H1 (cell line): ENCODE results near the gene LDLRAD3. TPM values are rescaled to one million over a fixed set of nuclear protein-coding genes. Genes with fewer than 3 reads are reported as not detected.

Source experiments
- CTCF ChIA-PET: fragments of 300-600 bp; sonication (Branson Sonifier 250); formaldehyde crosslinking; loops from one replicate; lab custom pipeline; 2021; ENCODE audit not compliant: partially characterized antibody; lab: Charles Lee
- POLR2A ChIA-PET: fragments of 300-600 bp; sonication (Branson Sonifier 250); formaldehyde crosslinking; loops from one replicate; lab custom pipeline; 2021; ENCODE audit warnings: inconsistent platforms; ENCODE audit not compliant: partially characterized antibody; lab: Charles Lee
- DNase-seq, 2 experiments: peaks; one replicate each; pipeline versions ENCODE4 v3.0.0 to v3.0.0-alpha.2; 2010 to 2022; ENCODE audit warnings: low spot score in 2 of 2, low read depth in 1 of 2, mixed read lengths in 1 of 2
- FAIRE-seq: peaks from 2 replicates; lab custom pipeline; 2011; peaks lifted over from hg19 to GRCh38; lab: Jason Lieb, UNC
- H2AFZ ChIP-seq: 2 replicates; pipeline ENCODE4 v1.8.1; 2012; ENCODE audit warnings: low read length, inconsistent platforms
- H2AK5ac ChIP-seq: 2 replicates; pipeline ENCODE4 v1.6.1; 2013; ENCODE audit warnings: low read depth, low read length
- H2BK120ac ChIP-seq: replicated peaks from 2 replicates; pipeline ENCODE3; 2013; ENCODE audit warnings: low read depth, low read length, inconsistent platforms
- H2BK12ac ChIP-seq: 2 replicates; pipeline ENCODE4 v1.6.1; 2013; ENCODE audit warnings: low read depth, low read length
- H2BK15ac ChIP-seq: 2 replicates; pipeline ENCODE4 v1.6.1; 2013; ENCODE audit warnings: low read length
- H2BK20ac ChIP-seq: 2 replicates; pipeline ENCODE4 v1.6.1; 2013; ENCODE audit warnings: low read length
- H2BK5ac ChIP-seq: 2 replicates; pipeline ENCODE4 v1.6.1; 2013; ENCODE audit warnings: low read depth, low read length
- H3K14ac ChIP-seq: 2 replicates; pipeline ENCODE4 v1.6.1; 2013; ENCODE audit warnings: inconsistent platforms; ENCODE audit not compliant: insufficient read length
- H3K18ac ChIP-seq: 2 replicates; pipeline ENCODE4 v1.6.1; 2013; ENCODE audit warnings: low read length; ENCODE audit errors: extremely low read depth
- H3K23ac ChIP-seq: 2 replicates; pipeline ENCODE4 v1.6.1; 2013; ENCODE audit warnings: inconsistent platforms; ENCODE audit not compliant: insufficient read length
- H3K23me2 ChIP-seq: 2 replicates; pipeline ENCODE4 v1.6.1; 2013; ENCODE audit warnings: low read depth, low read length
- H3K27ac ChIP-seq: 2 replicates; pipeline ENCODE4 v1.6.1; 2011; ENCODE audit warnings: low read depth, low read length, inconsistent platforms
- H3K27me3 ChIP-seq, 4 experiments: replicated peaks in 1 of 4; 1 replicate in 1 of 4; 2 replicates in 3 of 4; pipeline versions ENCODE4 v1.6.1 to v1.8.1; 2011 to 2013; ENCODE audit warnings: low read length in 3 of 4, mild to moderate bottlenecking in 3 of 4, inconsistent platforms in 2 of 4, mixed read lengths in 2 of 4, moderate library complexity in 1 of 4; ENCODE audit not compliant: control insufficient read depth in 3 of 4, insufficient read depth in 3 of 4; ENCODE audit errors: extremely low read depth in 1 of 4
- H3K36me3 ChIP-seq, 4 experiments: 2 replicates each; pipeline versions ENCODE4 v1.6.1 to v1.8.1; 2011 to 2013; ENCODE audit warnings: mild to moderate bottlenecking in 4 of 4, low read length in 3 of 4, moderate library complexity in 2 of 4, control low read depth in 1 of 4, inconsistent platforms in 1 of 4; ENCODE audit not compliant: insufficient read depth in 4 of 4, control insufficient read depth in 2 of 4
- H3K4ac ChIP-seq: replicated peaks from 2 replicates; pipeline ENCODE3; 2013; ENCODE audit warnings: low read length, low read depth, mixed read lengths, inconsistent platforms; ENCODE audit not compliant: insufficient read length
- H3K4me1 ChIP-seq, 4 experiments: replicated peaks in 1 of 4; 1 replicate in 1 of 4; 2 replicates in 3 of 4; pipeline versions ENCODE4 v1.6.1 to v1.8.1; 2011 to 2013; ENCODE audit warnings: low read length in 3 of 4, inconsistent platforms in 2 of 4, mixed read lengths in 1 of 4; ENCODE audit not compliant: insufficient read depth in 4 of 4, control insufficient read depth in 3 of 4
- H3K4me2 ChIP-seq, 2 experiments: 2 replicates each; pipeline versions ENCODE4 v1.6.1 to v1.8.1; 2011 to 2013; ENCODE audit warnings: low read depth in 2 of 2, low read length in 2 of 2, control low read depth in 1 of 2, inconsistent platforms in 1 of 2, mild to moderate bottlenecking in 1 of 2; ENCODE audit not compliant: insufficient read depth in 1 of 2
- H3K4me3 ChIP-seq, 4 experiments: fragments of 200-600, 300-600 bp in 1 of 4; sonication (generic), shearing (Covaris generic), sonication (Bioruptor Twin) in 1 of 4; 2 replicates each; pipeline versions ENCODE4 v1.5.1 to v1.8.1; 2011 to 2016; ENCODE audit warnings: low read length in 4 of 4, low read depth in 3 of 4, control low read depth in 2 of 4, inconsistent platforms in 2 of 4, mild to moderate bottlenecking in 2 of 4, mixed read lengths in 1 of 4, moderate library complexity in 1 of 4; ENCODE audit not compliant: insufficient read depth in 2 of 4; ENCODE audit errors: extremely low read depth in 1 of 4
- H3K56ac ChIP-seq: replicated peaks from 2 replicates; pipeline ENCODE3; 2013; ENCODE audit warnings: low read depth, mild to moderate bottlenecking, mixed read lengths, low read length, inconsistent platforms; ENCODE audit not compliant: insufficient read length
- H3K79me1 ChIP-seq: 2 replicates; pipeline ENCODE4 v1.6.1; 2013; ENCODE audit warnings: low read depth, low read length, control low read depth
- H3K79me2 ChIP-seq, 2 experiments: 2 replicates each; pipeline versions ENCODE4 v1.6.1 to v1.8.1; 2012 to 2013; ENCODE audit warnings: low read length in 2 of 2, mild to moderate bottlenecking in 2 of 2, inconsistent platforms in 1 of 2; ENCODE audit not compliant: insufficient read depth in 2 of 2, control insufficient read depth in 1 of 2
- H3K9ac ChIP-seq, 4 experiments: replicated peaks in 1 of 4; 1 replicate in 1 of 4; 2 replicates in 3 of 4; pipeline versions ENCODE4 v1.6.1 to v1.8.1; 2011 to 2013; ENCODE audit warnings: low read depth in 3 of 4, low read length in 3 of 4, control low read depth in 2 of 4, mild to moderate bottlenecking in 2 of 4, moderate library complexity in 2 of 4, inconsistent platforms in 1 of 4; ENCODE audit errors: extremely low read depth in 1 of 4
- H3K9me3 ChIP-seq, 2 experiments: 2 replicates each; pipeline versions ENCODE4 v1.6.1 to v1.8.1; 2012 to 2013; ENCODE audit warnings: mild to moderate bottlenecking in 2 of 2, moderate library complexity in 2 of 2, control low read depth in 1 of 2, inconsistent platforms in 1 of 2, low read depth in 1 of 2, low read length in 1 of 2, mixed read lengths in 1 of 2; ENCODE audit not compliant: insufficient read depth in 2 of 2
- H4K20me1 ChIP-seq, 2 experiments: replicated peaks in 1 of 2; 2 replicates each; pipeline versions ENCODE3 to v1.8.1; 2011 to 2013; ENCODE audit warnings: inconsistent platforms in 2 of 2, low read length in 2 of 2, mild to moderate bottlenecking in 1 of 2; ENCODE audit not compliant: insufficient read depth in 2 of 2, control insufficient read depth in 1 of 2
- H4K5ac ChIP-seq: 2 replicates; pipeline ENCODE4 v1.6.1; 2013; ENCODE audit warnings: low read length, low read depth, mixed read lengths, inconsistent platforms; ENCODE audit not compliant: insufficient read length
- H4K8ac ChIP-seq: 2 replicates; pipeline ENCODE4 v1.8.0; 2013; ENCODE audit warnings: mild to moderate bottlenecking, moderate library complexity, low read length, inconsistent platforms; ENCODE audit not compliant: insufficient read depth; ENCODE audit errors: extremely low read depth
- H4K91ac ChIP-seq: replicated peaks from 2 replicates; pipeline ENCODE3; 2013; ENCODE audit warnings: low read length, mixed read lengths, inconsistent platforms; ENCODE audit not compliant: insufficient read length
- EP300 ChIP-seq, 2 experiments: IDR thresholded peaks; 1 replicate in 1 of 2; 2 replicates in 1 of 2; pipeline ENCODE4 v1.6.1; 2011 to 2012; ENCODE audit warnings: low read depth in 2 of 2, low read length in 2 of 2, mild to moderate bottlenecking in 2 of 2, borderline replicate concordance in 1 of 2, inconsistent platforms in 1 of 2, moderate library complexity in 1 of 2
- NRF1 ChIP-seq: IDR thresholded peaks from 2 replicates; pipeline ENCODE4 v1.6.1; 2011; ENCODE audit warnings: mild to moderate bottlenecking, low read depth, low read length, improper control_type of control experiment
- WGBS, 2 experiments: shearing (Covaris generic) in 1 of 2; methylation state at CpG; one replicate each; pipeline versions ENCODE4 v1.1.6 to v1.1.7; 2013 to 2015; ENCODE audit warnings: low lambda C conversion rate in 2 of 2, mixed read lengths in 2 of 2, inconsistent platforms in 1 of 2, low coverage in 1 of 2, missing lambda C conversion rate in 1 of 2; ENCODE audit not compliant: insufficient replicate concordance in 2 of 2, insufficient coverage in 1 of 2, insufficient read length in 1 of 2; ENCODE audit errors: extremely low coverage in 1 of 2, missing lambda C conversion rate in 1 of 2; 5-methylcytosine and 5-hydroxymethylcytosine counted together
- polyA plus RNA-seq, 7 experiments: library from polyadenylated mRNA; depleted of rRNA in 3 of 7; stranded (reverse) in 5 of 7; unstranded in 2 of 7; fragments of >200 nt in 5 of 7; fragments of 200-250 nt in 2 of 7; gene quantifications; 1 replicate in 5 of 7; 2 replicates in 1 of 7; 4 replicates in 1 of 7; pipeline versions ENCODE4 v1.2.1 to v1.2.3, GENCODE V29; 2011 to 2013; ENCODE audit warnings: missing spikeins in 2 of 7, mixed read lengths in 2 of 7
- total RNA-seq: library from RNA; stranded (reverse); fragmentation: NEBNext Ultra II Directional; extraction: Animal tissue kit (Norgen Biotek cat#: 25700); gene quantifications from 2 replicates; pipeline ENCODE4 v1.2.1, GENCODE V29; 2021

Gene LDLRAD3
- total and polyA plus RNA-seq, 2 of the 8 experiments (the other 6 are each of a cell fraction or from before 2014, with no cell fraction given): 18.6 to 22.8 TPM

DNA sequence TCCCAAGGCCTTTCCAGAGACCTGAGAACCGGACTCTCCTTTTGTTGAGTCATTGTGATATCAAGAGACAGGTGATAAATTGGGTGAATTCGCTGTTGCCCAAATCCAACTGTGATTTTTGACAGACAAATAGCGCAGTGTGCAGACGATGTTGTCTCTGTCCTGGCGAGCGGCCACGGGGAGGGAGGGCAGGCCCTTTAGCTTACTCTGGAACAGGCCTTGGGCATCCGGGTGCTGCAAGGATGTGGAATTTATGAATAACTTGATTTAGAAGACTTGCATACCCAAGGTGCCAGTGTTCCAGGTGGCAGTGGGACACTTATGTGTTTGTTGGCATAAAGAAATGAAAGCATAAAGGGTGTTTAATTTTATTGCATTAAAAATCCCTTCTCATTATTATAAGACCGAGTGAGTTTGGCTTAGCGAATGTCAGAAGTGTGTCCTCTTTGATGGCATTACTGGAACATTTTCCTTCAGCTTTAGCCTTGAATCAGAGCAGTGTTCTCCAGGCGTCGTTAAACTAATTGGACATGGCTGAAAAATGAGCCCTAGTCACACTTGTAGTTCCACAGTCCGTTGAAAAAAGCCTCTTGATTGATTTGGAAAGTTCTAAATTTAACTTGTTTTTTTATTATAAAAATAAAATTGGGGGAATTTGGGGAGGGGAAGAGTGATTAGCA is 9.4 kb downstream of the LDLRAD3 start:
- no peaks in the 10 kb centered on the region; a peak in 1 of 8 replicates for H3K36me3 ChIP-seq
- no peak overlapping the region for H2BK12ac ChIP-seq
- ChIA-PET POLR2A (interaction anchor here (1.0 to 1.7 kb wide), 3 partner anchors 9 to 66 kb away, joined by 3 to 6 read pairs (median 3); partner anchors contain the start of gene LDLRAD3), CTCF (interaction anchor here (1.0 to 2.3 kb wide), 5 partner anchors 16 to 236 kb away, joined by 3 to 5 read pairs (median 3); no protein-coding TSS in a partner anchor)
- no peak overlapping the region for H2BK20ac ChIP-seq
- no peak overlapping the region for H3K4me2 ChIP-seq
- H4K8ac ChIP-seq: no peak overlapping the region
- H2BK5ac ChIP-seq: no peak overlapping the region
- H3K14ac ChIP-seq: no peak overlapping the region
- WGBS, 2 experiments: 88% methylated on average over 13 of the region's 13 CpGs; no CpG with 5 or more reads in 1 of the 2 experiments
- no peak overlapping the region for H2BK120ac ChIP-seq
- H3K4me1 ChIP-seq: peaks cover 0 to 7% (median 2%) of the 10 kb centered on the region in 4 experiments; a peak in 3 of 7 replicates
- no peak overlapping the region for H3K9ac ChIP-seq
- peaks cover 0 to 1% (median 0%) of the 10 kb centered on the region in 4 experiments; a peak in 1 of 7 replicates for H3K27me3 ChIP-seq
- H3K56ac ChIP-seq: no peak overlapping the region
- no peak overlapping the region for H4K91ac ChIP-seq
- DNase-seq (no peak), FAIRE-seq (no peak)
- H4K5ac ChIP-seq: no peak overlapping the region
- peaks cover 21 to 89% of the 10 kb centered on the region in 2 experiments for H3K79me2 ChIP-seq
- no peak overlapping the region for H3K18ac ChIP-seq
- H2AFZ ChIP-seq: no peak overlapping the region
- H3K23ac ChIP-seq: no peak overlapping the region
- peaks cover 5 to 13% of the 10 kb centered on the region in 2 experiments for H4K20me1 ChIP-seq
- H3K27ac ChIP-seq: no peak overlapping the region
- no peaks in the 10 kb centered on the region for H3K9me3 ChIP-seq
- H3K79me1 ChIP-seq: peaks cover 15% of the 10 kb centered on the region
- no peak overlapping the region for H2AK5ac ChIP-seq
- no peak overlapping the region for H3K4ac ChIP-seq
- no peaks in the 10 kb centered on the region; the same call in 1 of the 2 replicates for H3K23me2 ChIP-seq
- no peak overlapping the region for H3K4me3 ChIP-seq
- H2BK15ac ChIP-seq: no peak overlapping the region
- TF ChIP-seq EP300 (IDR thresholded peaks at IDR 0.05; ENCODE audit: borderline replicate concordance in 1 of 2, low read depth in 2 of 2, low read length in 2 of 2) (no peak), NRF1 (no peak)
